Measurements from ENCODE around the gene SINHCAF. TPM values are rescaled to one million over a fixed set of nuclear protein-coding genes. Genes with fewer than 3 reads are reported as not detected.
"Not testable (repeated sequence)": the region's sequence is repeated elsewhere in the genome, so short reads cannot be mapped to it uniquely, and the experiment has no call there.

SINHCAF gene
- total RNA-seq (2021; ENCODE audit: unreplicated experiment) (68.8 TPM), Bru-seq, nascent RNA (percentile 93 among the genes with signal in this experiment), BruChase-seq, experiment 1, labeled RNA remaining after a 2-hour chase (percentile 88 among the genes with signal in this experiment), BruChase-seq, experiment 2, labeled RNA remaining after a 6-hour chase (percentile 83 among the genes with signal in this experiment)
- polyA plus RNA-seq (2012; ENCODE audit: insufficient read length) = 40.7 TPM
- long read RNA-seq, transcript SINHCAF-201 (6 exons, 3,163 nt) = major isoform, 27 of 67 reads
- long read RNA-seq, transcript SINHCAF-203 (6 exons, 1,555 nt) = minor isoform, 19 of 67 reads
- long read RNA-seq, partial matches to known transcripts = 0 of 67 reads
- long read RNA-seq, other reads (novel, unspliced or antisense) = 20 of 67 reads

GRCh38 chr12:31325877-31326631, at the start of gene SINHCAF:
SINHCAF (minus strand) TSS chr12:31326150; CDS start chr12:31298204, 27,946 bp downstream.
- in situ Hi-C loops (cut with HindIII; ENCODE audit: low pct_unique_long_range_greater_than_20kb, low sequenced_read_pairs) = no loop called here
- intact Hi-C loops (cut with micrococcal nuclease; ENCODE audit: unreplicated experiment) = no loop called here
- peak; percentile 97 for DNase-seq (ENCODE audit: low read depth, low spot score)
- Histone ChIP-seq H3K27me3 (ENCODE audit: control insufficient read depth, insufficient read depth, low read length) (peaks cover 13% of the 10 kb centered on the region; the same call in 1 of the 2 replicates), H3K9me3 (ENCODE audit: control insufficient read depth, insufficient read depth, low read depth, low read length) (no peaks in the 10 kb centered on the region), H3K4me3 (ENCODE audit: low read depth in 2 of 2, low read length in 2 of 2) (peak within 1 kb of the TSS; percentile 87 to 93), H3K36me3 (ENCODE audit: control insufficient read depth, insufficient read depth, low read length) (no peaks in the 10 kb centered on the region; the same call in 1 of the 2 replicates), H3K27ac (ENCODE audit: low read length) (peak within 1 kb of the TSS; percentile 98), H3K4me1 (ENCODE audit: control insufficient read depth, insufficient read depth, low read length) (peaks cover 31% of the 10 kb centered on the region)
- BruUV-seq (replicated peaks) = no TSS peak
- ChIA-PET CTCF (interaction anchor here (0.6 to 1.1 kb wide), 3 partner anchors 34 to 632 kb away, joined by 4 to 11 read pairs (median 6); no protein-coding TSS in a partner anchor), POLR2A (interaction anchor here (0.6 to 0.9 kb wide), 5 partner anchors 10 to 336 kb away, joined by 3 to 12 read pairs (median 10); no protein-coding TSS in a partner anchor)
- ATAC-seq = peak; percentile 79
- no peak for TF ChIP-seq CTCF (IDR thresholded peaks at IDR 0.05)
- TF ChIP-seq TCF7L2 (IDR thresholded peaks at IDR 0.05; ENCODE audit: low read depth, low read length) = 0 out of 2 replicates have a peak, but pooled peaks have one; percentile 24
- TF ChIP-seq SIN3A (IDR thresholded peaks at IDR 0.05; ENCODE audit: borderline replicate concordance, insufficient read depth, low read depth, low read length) = no peak
- TF ChIP-seq REST (IDR thresholded peaks at IDR 0.05; ENCODE audit: insufficient read depth in 1 of 2, low read depth in 2 of 2, low read length in 1 of 2) = 0 out of 4 replicates have a peak, but pooled peaks of 1 of the 2 experiments have one; percentile 25
- peak; percentile 89 for TF ChIP-seq POLR2AphosphoS5 (IDR thresholded peaks at IDR 0.05; ENCODE audit: low read depth, low read length)

GRCh38 chr12:31375422-31375821, 49.5 kb upstream of the SINHCAF start:
- ATAC-seq; CTCF ChIA-PET; in situ Hi-C loops (cut with HindIII; ENCODE audit: low pct_unique_long_range_greater_than_20kb, low sequenced_read_pairs): not testable (repeated sequence)

More at GRCh38 chr12:31375422-31375821, 49.5 kb upstream of the SINHCAF start:
- BruUV-seq (replicated peaks); intact Hi-C loops (cut with micrococcal nuclease; ENCODE audit: unreplicated experiment); H3K27me3 ChIP-seq (ENCODE audit: control insufficient read depth, insufficient read depth, low read length); H3K4me3 ChIP-seq (ENCODE audit: low read depth in 2 of 2, low read length in 2 of 2); H3K9me3 ChIP-seq (ENCODE audit: control insufficient read depth, insufficient read depth, low read depth, low read length); DNase-seq (ENCODE audit: low read depth, low spot score); POLR2A ChIA-PET; H3K27ac ChIP-seq (ENCODE audit: low read length); H3K36me3 ChIP-seq (ENCODE audit: control insufficient read depth, insufficient read depth, low read length): not testable (repeated sequence)
- H3K4me1 ChIP-seq (ENCODE audit: control insufficient read depth, insufficient read depth, low read length) = peaks cover 12% of the 10 kb centered on the region

Data from Panc1 (cell line).